Measurements from ENCODE around the gene ACADS. TPM values are rescaled to one million over a fixed set of nuclear protein-coding genes. Genes with fewer than 3 reads are reported as not detected.
A peak's percentile ranks its signal among the peaks of the same experiment; 100 is the strongest.

The ACADS gene
- total RNA-seq, 6 experiments from 2014 or later: 94.1 to 172 (median 156) TPM

GRCh38 chr12:120771097-120771496 is 45.5 kb downstream of the ACADS start:
- Histone ChIP-seq H3K36me3 (peaks cover 0 to 39% (median 6%) of the 10 kb centered on the region in 4 donors), H3K27me3 (no peaks in the 10 kb centered on the region), H3K4me3 (no peak overlapping the region), H3K4me1 (no peaks in the 10 kb centered on the region), H3K9me3 (no peaks in the 10 kb centered on the region), H3K27ac (no peak overlapping the region)
- no peak for DNase-seq
- no peak for ATAC-seq
- WGBS (ENCODE audit: insufficient coverage, low coverage, low lambda C conversion rate, missing lambda C conversion rate): 87% methylated on average over 11 of the region's 11 CpGs
- TF ChIP-seq CTCF (IDR thresholded peaks at IDR 0.05): no peak
- TF ChIP-seq POLR2A (IDR thresholded peaks at IDR 0.05): no peak
- intact Hi-C loops (cut with DNase I): no loop called here

GRCh38 chr12:120774169-120774916 is 48.7 kb downstream of the ACADS start:
- 87% methylated on average over 5 of the region's 7 CpGs for WGBS (ENCODE audit: insufficient coverage, low coverage, low lambda C conversion rate, missing lambda C conversion rate)
- DNase-seq: no peak
- intact Hi-C loops (cut with DNase I): no loop called here
- Histone ChIP-seq H3K4me3 (no peak overlapping the region), H3K9me3 (no peaks in the 10 kb centered on the region), H3K27ac (no peak overlapping the region), H3K36me3 (peaks cover 0 to 9% (median 0%) of the 10 kb centered on the region in 4 donors), H3K4me1 (no peaks in the 10 kb centered on the region), H3K27me3 (no peaks in the 10 kb centered on the region)
- ATAC-seq: no peak
- TF ChIP-seq POLR2A (IDR thresholded peaks at IDR 0.05) (no peak), CTCF (IDR thresholded peaks at IDR 0.05) (no peak)

GRCh38 chr12:120775862-120776552 is 50.4 kb downstream of the ACADS start:
- WGBS (ENCODE audit: insufficient coverage, low coverage, low lambda C conversion rate, missing lambda C conversion rate): 88% methylated on average over 7 of the region's 7 CpGs
- no peak overlapping the region for H3K4me3 ChIP-seq
- TF ChIP-seq CTCF (IDR thresholded peaks at IDR 0.05) (no peak), POLR2A (IDR thresholded peaks at IDR 0.05) (no peak)

GRCh38 chr12:120783197-120783596 is 57.6 kb downstream of the ACADS start:
- no peaks in the 10 kb centered on the region for H3K9me3 ChIP-seq
- ATAC-seq: peak; percentile 23 to 79 (median 44)
- no peak overlapping the region for H3K4me3 ChIP-seq
- H3K27ac ChIP-seq: no peak overlapping the region
- TF ChIP-seq POLR2A (IDR thresholded peaks at IDR 0.05): no peak
- no peak for TF ChIP-seq CTCF (IDR thresholded peaks at IDR 0.05)
- DNase-seq: no peak
- peaks cover 0 to 29% (median 4%) of the 10 kb centered on the region in 4 donors for H3K36me3 ChIP-seq
- no peaks in the 10 kb centered on the region for H3K4me1 ChIP-seq
- intact Hi-C loops (cut with DNase I): no loop called here
- 68% methylated on average over 6 of the region's 6 CpGs for WGBS (ENCODE audit: insufficient coverage, low coverage, low lambda C conversion rate, missing lambda C conversion rate)
- H3K27me3 ChIP-seq: no peaks in the 10 kb centered on the region

More at GRCh38 chr12:120775862-120776552, 50.4 kb downstream of the ACADS start:
- DNase-seq (no peak), ATAC-seq (no peak)
- Histone ChIP-seq H3K27me3 (no peaks in the 10 kb centered on the region), H3K9me3 (no peaks in the 10 kb centered on the region), H3K27ac (no peak overlapping the region), H3K4me1 (no peaks in the 10 kb centered on the region), H3K36me3 (peaks cover 0 to 11% (median 0%) of the 10 kb centered on the region in 4 donors)
- intact Hi-C loops (cut with DNase I): no loop called here
